Hepatocyte (in vitro differentiated cells): ENCODE data around the gene HRG. TPM values are rescaled to one million over a fixed set of nuclear protein-coding genes. Genes with fewer than 3 reads are reported as not detected.
"Not testable (repeated sequence)": the region's sequence is repeated elsewhere in the genome, so short reads cannot be mapped to it uniquely, and the experiment has no call there.

Experiments used
- DNase-seq: peaks from one replicate; pipeline ENCODE4 v3.0.0-alpha.2; 2016; ENCODE audit warnings: low spot score
- H2AFZ ChIP-seq: fragments of 200-600 bp; sonication (generic); 2 replicates; pipeline ENCODE4 v1.6.0; 2016; ENCODE audit warnings: antibody characterized with exemption, mild to moderate bottlenecking
- H3K27ac ChIP-seq: fragments of 200-600 bp; sonication (generic); 2 replicates; pipeline ENCODE4 v1.5.1; 2016; ENCODE audit warnings: mild to moderate bottlenecking
- H3K27me3 ChIP-seq: fragments of 200-600 bp; sonication (generic); 2 replicates; pipeline ENCODE4 v1.6.1; 2016
- H3K36me3 ChIP-seq: fragments of 200-600 bp; sonication (generic); replicated peaks from 2 replicates; pipeline ENCODE4 v1.5.1; 2016; ENCODE audit warnings: low read depth; ENCODE audit not compliant: insufficient read depth
- H3K4me1 ChIP-seq: fragments of 200-600 bp; sonication (generic); 2 replicates; pipeline ENCODE4 v1.5.1; 2016; ENCODE audit warnings: mild to moderate bottlenecking, moderate library complexity; ENCODE audit not compliant: insufficient read depth
- H3K4me2 ChIP-seq: fragments of 200-600 bp; sonication (generic); 2 replicates; pipeline ENCODE4 v1.6.0; 2016
- H3K4me3 ChIP-seq: fragments of 200-600 bp; sonication (generic); 2 replicates; pipeline ENCODE4 v1.5.1; 2016; ENCODE audit warnings: mild to moderate bottlenecking
- H3K79me2 ChIP-seq: fragments of 200-600 bp; sonication (generic); 2 replicates; pipeline ENCODE4 v1.6.0; 2017; ENCODE audit warnings: mild to moderate bottlenecking
- H3K9me2 ChIP-seq: fragments of 200-600 bp; sonication (generic); replicated peaks from 2 replicates; pipeline ENCODE4 v1.6.0; 2017; ENCODE audit warnings: mild to moderate bottlenecking; ENCODE audit not compliant: insufficient read depth
- H3K9me3 ChIP-seq: fragments of 200-600 bp; sonication (generic); 2 replicates; pipeline ENCODE4 v1.5.1; 2016; ENCODE audit warnings: low read depth, mild to moderate bottlenecking
- H4K20me1 ChIP-seq: fragments of 200-600 bp; sonication (generic); 2 replicates; pipeline ENCODE4 v1.6.0; 2016; ENCODE audit warnings: mild to moderate bottlenecking; ENCODE audit not compliant: insufficient read depth, poor library complexity, severe bottlenecking
- CTCF ChIP-seq: fragments of 200-600 bp; sonication (generic); IDR thresholded peaks from 2 replicates; pipeline ENCODE4 v1.5.1; 2016; ENCODE audit warnings: antibody characterized with exemption, mild to moderate bottlenecking; ENCODE audit not compliant: poor library complexity
- EZH2 ChIP-seq: fragments of 200-600 bp; sonication (generic); IDR thresholded peaks from 2 replicates; pipeline ENCODE4 v1.6.1; 2016; ENCODE audit warnings: antibody characterized with exemption, mild to moderate bottlenecking, borderline replicate concordance
- EZH2phosphoT487 ChIP-seq: fragments of 200-600 bp; sonication (generic); IDR thresholded peaks from one replicate; pipeline ENCODE4 v1.6.1; 2018; ENCODE audit warnings: antibody characterized with exemption, mild to moderate bottlenecking, low read depth, moderate library complexity; ENCODE audit not compliant: unreplicated experiment, severe bottlenecking
- WGBS: methylation state at CpG from one replicate; pipeline ENCODE4 v1.1.6; 2016; ENCODE audit warnings: low lambda C conversion rate; ENCODE audit errors: missing lambda C conversion rate; 5-methylcytosine and 5-hydroxymethylcytosine counted together
- polyA plus RNA-seq: library from polyadenylated mRNA; unstranded; fragments of >200 nt; fragmentation: Nextera tagmentation; extraction: Ambion mirVana; gene quantifications from 2 replicates; pipeline ENCODE4 v1.2.1, GENCODE V29; 2016
- total RNA-seq: library from RNA; depleted of rRNA; stranded (reverse); fragments of >200 nt; gene quantifications from 2 replicates; pipeline ENCODE4 v1.2.3, GENCODE V29; 2014

HRG gene
- total and polyA plus RNA-seq, 2 experiments from 2014 or later, result 1.7 to 2.1 TPM

DNA sequence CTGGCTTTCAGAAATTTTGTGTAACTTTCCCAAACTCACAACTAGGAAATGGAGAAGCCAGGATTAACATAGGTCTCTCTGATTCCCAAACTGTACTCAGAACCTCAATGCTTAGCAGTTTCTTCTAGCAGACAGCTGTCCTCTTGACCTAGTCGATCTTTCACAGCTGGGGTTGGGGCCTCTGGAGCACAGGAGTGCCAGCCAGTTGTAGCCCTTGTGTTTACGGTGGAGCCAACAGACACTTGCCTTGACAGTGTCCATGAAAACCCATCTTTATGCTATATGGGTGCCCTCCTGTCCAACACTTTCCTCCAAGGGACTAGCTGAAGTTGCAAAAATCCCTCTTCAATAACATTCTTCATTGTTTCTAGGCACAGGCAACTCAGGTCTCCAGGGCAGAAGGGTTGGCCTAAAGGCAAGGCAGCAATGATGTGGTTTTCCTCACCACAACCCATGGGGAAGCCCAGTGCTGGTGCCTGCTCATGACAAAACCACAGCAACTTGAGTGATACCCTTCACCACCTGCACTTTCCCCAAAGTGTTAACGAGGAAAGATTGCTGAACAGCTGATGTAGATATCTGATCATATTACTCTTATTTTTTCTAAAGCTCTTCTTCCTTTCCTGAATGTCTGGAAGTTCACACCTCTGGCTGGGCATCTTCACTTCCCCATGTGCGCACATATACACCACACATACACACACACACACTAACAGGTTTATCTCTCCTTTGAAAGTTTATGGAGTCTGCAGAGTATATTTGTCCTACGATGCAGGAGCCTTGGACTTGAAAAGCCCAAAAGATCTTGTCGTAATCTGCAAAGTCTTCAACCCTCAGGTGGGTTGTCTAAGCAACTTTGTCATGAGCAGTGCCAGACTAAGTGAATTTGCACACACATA is 40.3 kb downstream of the HRG start:
- Histone ChIP-seq H3K79me2 (no peaks in the 10 kb centered on the region), H3K9me3 (no peaks in the 10 kb centered on the region)
- 80% methylated on average over 6 of the region's 6 CpGs for WGBS

GRCh38 chr3:186708983-186709679 is 43.3 kb downstream of the HRG start:
- no peaks in the 10 kb centered on the region for H3K36me3 ChIP-seq
- WGBS, result 76% methylated on average over 6 of the region's 6 CpGs
- H3K27me3 ChIP-seq, result no peaks in the 10 kb centered on the region
- H4K20me1 ChIP-seq, result no peaks in the 10 kb centered on the region
- TF ChIP-seq EZH2 (no peak), CTCF (no peak), EZH2phosphoT487 (no peak)
- H3K4me2 ChIP-seq, result no peak overlapping the region
- no peaks in the 10 kb centered on the region for H3K9me2 ChIP-seq
- no peak overlapping the region for H3K4me3 ChIP-seq
- DNase-seq, result no peak
- no peaks in the 10 kb centered on the region for H3K79me2 ChIP-seq
- H2AFZ ChIP-seq, result no peak overlapping the region
- no peak overlapping the region for H3K27ac ChIP-seq
- H3K4me1 ChIP-seq, result no peaks in the 10 kb centered on the region
- H3K9me3 ChIP-seq, result no peaks in the 10 kb centered on the region

More for the DNA sequence above, 40.3 kb downstream of the HRG start:
- Histone ChIP-seq H3K27ac (no peak overlapping the region), H3K4me3 (no peak overlapping the region), H2AFZ (no peak overlapping the region), H4K20me1 (no peaks in the 10 kb centered on the region), H3K4me2 (no peak overlapping the region), H3K9me2 (no peaks in the 10 kb centered on the region), H3K27me3 (no peaks in the 10 kb centered on the region), H3K36me3 (no peaks in the 10 kb centered on the region), H3K4me1 (no peaks in the 10 kb centered on the region)
- DNase-seq, result no peak
- no peak for TF ChIP-seq EZH2phosphoT487
- no peak for TF ChIP-seq CTCF
- TF ChIP-seq EZH2, result no peak

DNA sequence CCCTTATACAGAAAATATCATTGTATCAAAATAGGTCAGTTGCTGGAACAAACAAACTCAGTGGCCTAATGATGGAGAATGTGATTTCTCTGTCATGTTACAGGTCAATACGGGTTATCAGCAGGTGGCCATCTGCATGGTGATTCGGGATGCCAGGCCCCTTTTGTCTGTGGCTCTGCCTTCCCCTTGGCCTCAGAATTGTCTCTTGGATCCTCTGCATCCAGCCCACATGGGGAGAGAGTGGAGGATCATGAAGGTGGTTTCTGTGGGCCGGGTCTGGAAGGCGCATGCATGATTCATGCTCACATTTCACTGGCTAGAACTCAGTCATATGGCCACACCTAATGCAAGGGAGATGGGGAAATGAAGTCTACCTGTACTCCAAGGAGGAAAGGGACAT is 44.9 kb downstream of the HRG start:
- H3K4me1 ChIP-seq, H3K9me2 ChIP-seq, H3K79me2 ChIP-seq, H3K4me2 ChIP-seq, H3K36me3 ChIP-seq, H3K4me3 ChIP-seq, DNase-seq, H2AFZ ChIP-seq, H3K9me3 ChIP-seq, H4K20me1 ChIP-seq, H3K27me3 ChIP-seq, H3K27ac ChIP-seq: not testable (repeated sequence)
- WGBS, result 89% methylated on average over 4 of the region's 4 CpGs

- Histone ChIP-seq H3K9me3 (no peaks in the 10 kb centered on the region), H4K20me1 (no peaks in the 10 kb centered on the region), H3K4me1 (no peaks in the 10 kb centered on the region), H2AFZ (no peak overlapping the region), H3K9me2 (no peaks in the 10 kb centered on the region), H3K27ac (no peak overlapping the region), H3K4me2 (no peak overlapping the region), H3K36me3 (no peaks in the 10 kb centered on the region), H3K27me3 (no peaks in the 10 kb centered on the region), H3K4me3 (no peak overlapping the region), H3K79me2 (no peaks in the 10 kb centered on the region)
- WGBS, result 70% methylated on average over 4 of the region's 4 CpGs
- DNase-seq, result no peak
- no peak for TF ChIP-seq EZH2phosphoT487
- TF ChIP-seq CTCF, result no peak
- no peak for TF ChIP-seq EZH2
Observed at GRCh38 chr3:186713499-186713898, 47.7 kb downstream of the HRG start.
